NCI-H2171 (cell line): ENCODE results near the gene ACBD3.

Experiments
- DNase-seq: peaks from one replicate; lab custom pipeline; 2025; lab: John Stamatoyannopoulos, UW

Gene ACBD3

GRCh38 chr1:226134170-226135058, 52.1 kb downstream of the ACBD3 start:
- no peak for DNase-seq

GRCh38 chr1:226133504-226134123, 52.9 kb downstream of the ACBD3 start:
- no peak for DNase-seq

GRCh38 chr1:226132728-226133503, 53.6 kb downstream of the ACBD3 start:
- no peak for DNase-seq

- DNase-seq = no peak
Measured at GRCh38 chr1:226131639-226132038, 54.9 kb downstream of the ACBD3 start.

- no peak for DNase-seq
Measured at GRCh38 chr1:226129230-226129629, 57.3 kb downstream of the ACBD3 start.

GRCh38 chr1:226128487-226129075, 58.0 kb downstream of the ACBD3 start:
- DNase-seq = no peak

- DNase-seq = no peak
Measured at GRCh38 chr1:226126824-226127569, 59.5 kb downstream of the ACBD3 start.

GRCh38 chr1:226125831-226126230, 60.7 kb downstream of the ACBD3 start:
- no peak for DNase-seq

- peak; percentile 70 for DNase-seq
Measured at GRCh38 chr1:226125097-226125630, 61.4 kb downstream of the ACBD3 start.

- DNase-seq = no peak
Measured at GRCh38 chr1:226123591-226124471, 62.7 kb downstream of the ACBD3 start.

- no peak for DNase-seq
Measured at GRCh38 chr1:226123212-226123560, 63.4 kb downstream of the ACBD3 start.

- DNase-seq = peak; percentile 75
Measured at GRCh38 chr1:226121587-226122400, 64.7 kb downstream of the ACBD3 start.

GRCh38 chr1:226121049-226121586, 65.4 kb downstream of the ACBD3 start:
- no peak for DNase-seq

- DNase-seq = no peak
Measured at GRCh38 chr1:226120398-226120797, 66.1 kb downstream of the ACBD3 start.

- DNase-seq = no peak
Measured at GRCh38 chr1:226119169-226119568, 67.4 kb downstream of the ACBD3 start.

- no peak for DNase-seq
Measured at GRCh38 chr1:226118357-226118756, 68.2 kb downstream of the ACBD3 start.

- no peak for DNase-seq
Measured at GRCh38 chr1:226117330-226117729, 69.2 kb downstream of the ACBD3 start.

GRCh38 chr1:226116673-226117072, 69.9 kb downstream of the ACBD3 start:
- no peak for DNase-seq

- DNase-seq = no peak
Measured at GRCh38 chr1:226112626-226113025, 73.9 kb downstream of the ACBD3 start.
